ENCODE results near the gene SNX4.
"Not testable (repeated sequence)": the region's sequence is repeated elsewhere in the genome, so short reads cannot be mapped to it uniquely, and the experiment has no call there.

SNX4 gene

GRCh38 chr3:125496701-125497100 is 23.3 kb downstream of the SNX4 start:
- Histone ChIP-seq H3K4me3 (ENCODE audit: low read length) (no peak overlapping the region), H3K27me3 (ENCODE audit: insufficient read depth, low read length) (no peaks in the 10 kb centered on the region), H2AFZ (ENCODE audit: low read depth, low read length) (no peak overlapping the region), H3K9me3 (ENCODE audit: low read length) (peaks cover 2% of the 10 kb centered on the region), H3K36me3 (ENCODE audit: insufficient read depth, low read length) (peaks cover 61% of the 10 kb centered on the region), H3K4me1 (ENCODE audit: insufficient read depth, low read length) (no peaks in the 10 kb centered on the region)

GRCh38 chr3:125482406-125482805 is 37.6 kb downstream of the SNX4 start:
- Histone ChIP-seq H3K27me3 (ENCODE audit: insufficient read depth, low read length) (no peaks in the 10 kb centered on the region), H2AFZ (ENCODE audit: low read depth, low read length) (no peak overlapping the region), H3K9me3 (ENCODE audit: low read length) (peaks cover 1% of the 10 kb centered on the region), H3K4me3 (ENCODE audit: low read length) (no peak overlapping the region), H3K36me3 (ENCODE audit: insufficient read depth, low read length) (peaks cover 44% of the 10 kb centered on the region), H3K4me1 (ENCODE audit: insufficient read depth, low read length) (no peaks in the 10 kb centered on the region)

- Histone ChIP-seq H3K4me3 (ENCODE audit: low read length) (no peak overlapping the region), H3K9me3 (ENCODE audit: low read length) (peaks cover 1% of the 10 kb centered on the region), H3K4me1 (ENCODE audit: insufficient read depth, low read length) (no peaks in the 10 kb centered on the region), H2AFZ (ENCODE audit: low read depth, low read length) (no peak overlapping the region), H3K36me3 (ENCODE audit: insufficient read depth, low read length) (peaks cover 44% of the 10 kb centered on the region), H3K27me3 (ENCODE audit: insufficient read depth, low read length) (no peaks in the 10 kb centered on the region)
Observed at GRCh38 chr3:125481786-125482185, 38.2 kb downstream of the SNX4 start.

- H3K36me3 ChIP-seq (ENCODE audit: insufficient read depth, low read length): peaks cover 42% of the 10 kb centered on the region
- not testable (repeated sequence) for H3K4me1 ChIP-seq (ENCODE audit: insufficient read depth, low read length); H3K9me3 ChIP-seq (ENCODE audit: low read length); H2AFZ ChIP-seq (ENCODE audit: low read depth, low read length); H3K4me3 ChIP-seq (ENCODE audit: low read length); H3K27me3 ChIP-seq (ENCODE audit: insufficient read depth, low read length)
Observed at GRCh38 chr3:125481375-125481759, 38.6 kb downstream of the SNX4 start.

- Histone ChIP-seq H3K9me3 (ENCODE audit: low read length) (no peaks in the 10 kb centered on the region), H3K36me3 (ENCODE audit: insufficient read depth, low read length) (peaks cover 44% of the 10 kb centered on the region), H3K4me3 (ENCODE audit: low read length) (no peak overlapping the region), H3K27me3 (ENCODE audit: insufficient read depth, low read length) (no peaks in the 10 kb centered on the region), H2AFZ (ENCODE audit: low read depth, low read length) (no peak overlapping the region), H3K4me1 (ENCODE audit: insufficient read depth, low read length) (no peaks in the 10 kb centered on the region)
Observed at GRCh38 chr3:125480656-125481374, 39.2 kb downstream of the SNX4 start.

- Histone ChIP-seq H3K27me3 (ENCODE audit: insufficient read depth, low read length) (no peaks in the 10 kb centered on the region), H3K4me3 (ENCODE audit: low read length) (no peak overlapping the region), H2AFZ (ENCODE audit: low read depth, low read length) (no peak overlapping the region), H3K4me1 (ENCODE audit: insufficient read depth, low read length) (no peaks in the 10 kb centered on the region), H3K9me3 (ENCODE audit: low read length) (no peaks in the 10 kb centered on the region), H3K36me3 (ENCODE audit: insufficient read depth, low read length) (peaks cover 46% of the 10 kb centered on the region)
Observed at GRCh38 chr3:125479091-125479490, 40.9 kb downstream of the SNX4 start.

GRCh38 chr3:125478326-125478725 is 41.7 kb downstream of the SNX4 start:
- Histone ChIP-seq H2AFZ (ENCODE audit: low read depth, low read length) (no peak overlapping the region), H3K9me3 (ENCODE audit: low read length) (no peaks in the 10 kb centered on the region), H3K36me3 (ENCODE audit: insufficient read depth, low read length) (peaks cover 44% of the 10 kb centered on the region), H3K4me1 (ENCODE audit: insufficient read depth, low read length) (no peaks in the 10 kb centered on the region), H3K4me3 (ENCODE audit: low read length) (no peak overlapping the region), H3K27me3 (ENCODE audit: insufficient read depth, low read length) (no peaks in the 10 kb centered on the region)

GRCh38 chr3:125477701-125478100 is 42.3 kb downstream of the SNX4 start:
- H3K27me3 ChIP-seq (ENCODE audit: insufficient read depth, low read length): no peaks in the 10 kb centered on the region
- no peaks in the 10 kb centered on the region for H3K9me3 ChIP-seq (ENCODE audit: low read length)
- no peak overlapping the region for H3K4me3 ChIP-seq (ENCODE audit: low read length)
- H3K36me3 ChIP-seq (ENCODE audit: insufficient read depth, low read length): peaks cover 48% of the 10 kb centered on the region
- H2AFZ ChIP-seq (ENCODE audit: low read depth, low read length): no peak overlapping the region
- H3K4me1 ChIP-seq (ENCODE audit: insufficient read depth, low read length): no peaks in the 10 kb centered on the region

GRCh38 chr3:125470671-125471070 is 49.3 kb downstream of the SNX4 start:
- Histone ChIP-seq H2AFZ (ENCODE audit: low read depth, low read length) (no peak overlapping the region), H3K4me3 (ENCODE audit: low read length) (no peak overlapping the region), H3K36me3 (ENCODE audit: insufficient read depth, low read length) (peaks cover 51% of the 10 kb centered on the region), H3K27me3 (ENCODE audit: insufficient read depth, low read length) (no peaks in the 10 kb centered on the region), H3K9me3 (ENCODE audit: low read length) (peaks cover 7% of the 10 kb centered on the region), H3K4me1 (ENCODE audit: insufficient read depth, low read length) (no peaks in the 10 kb centered on the region)

- Histone ChIP-seq H3K36me3 (ENCODE audit: insufficient read depth, low read length) (peaks cover 56% of the 10 kb centered on the region), H3K27me3 (ENCODE audit: insufficient read depth, low read length) (no peaks in the 10 kb centered on the region), H3K4me1 (ENCODE audit: insufficient read depth, low read length) (no peaks in the 10 kb centered on the region), H2AFZ (ENCODE audit: low read depth, low read length) (no peak overlapping the region), H3K4me3 (ENCODE audit: low read length) (no peak overlapping the region), H3K9me3 (ENCODE audit: low read length) (peaks cover 3% of the 10 kb centered on the region)
Observed at GRCh38 chr3:125462722-125463299, 57.2 kb downstream of the SNX4 start.

- Histone ChIP-seq H2AFZ (ENCODE audit: low read depth, low read length) (no peak overlapping the region), H3K36me3 (ENCODE audit: insufficient read depth, low read length) (peaks cover 58% of the 10 kb centered on the region), H3K4me1 (ENCODE audit: insufficient read depth, low read length) (no peaks in the 10 kb centered on the region), H3K27me3 (ENCODE audit: insufficient read depth, low read length) (no peaks in the 10 kb centered on the region), H3K9me3 (ENCODE audit: low read length) (no peaks in the 10 kb centered on the region), H3K4me3 (ENCODE audit: low read length) (no peak overlapping the region)
Observed at GRCh38 chr3:125461896-125462295, 58.1 kb downstream of the SNX4 start.

GRCh38 chr3:125460233-125460632 is 59.8 kb downstream of the SNX4 start:
- H3K27me3 ChIP-seq (ENCODE audit: insufficient read depth, low read length): no peaks in the 10 kb centered on the region
- H3K36me3 ChIP-seq (ENCODE audit: insufficient read depth, low read length): peaks cover 62% of the 10 kb centered on the region
- H3K9me3 ChIP-seq (ENCODE audit: low read length): no peaks in the 10 kb centered on the region
- no peak overlapping the region for H3K4me3 ChIP-seq (ENCODE audit: low read length)
- H2AFZ ChIP-seq (ENCODE audit: low read depth, low read length): no peak overlapping the region
- no peaks in the 10 kb centered on the region for H3K4me1 ChIP-seq (ENCODE audit: insufficient read depth, low read length)

- no peak overlapping the region for H3K4me3 ChIP-seq (ENCODE audit: low read length)
- H3K27me3 ChIP-seq (ENCODE audit: insufficient read depth, low read length): no peaks in the 10 kb centered on the region
- H3K9me3 ChIP-seq (ENCODE audit: low read length): peaks cover 12% of the 10 kb centered on the region
- no peaks in the 10 kb centered on the region for H3K4me1 ChIP-seq (ENCODE audit: insufficient read depth, low read length)
- H3K36me3 ChIP-seq (ENCODE audit: insufficient read depth, low read length): peaks cover 27% of the 10 kb centered on the region
- no peak overlapping the region for H2AFZ ChIP-seq (ENCODE audit: low read depth, low read length)
Observed at GRCh38 chr3:125443923-125444322, 76.1 kb downstream of the SNX4 start.

GRCh38 chr3:125442506-125442905 is 77.5 kb downstream of the SNX4 start:
- Histone ChIP-seq H3K9me3 (ENCODE audit: low read length) (peaks cover 12% of the 10 kb centered on the region), H3K4me3 (ENCODE audit: low read length) (no peak overlapping the region), H3K36me3 (ENCODE audit: insufficient read depth, low read length) (peaks cover 19% of the 10 kb centered on the region), H3K27me3 (ENCODE audit: insufficient read depth, low read length) (no peaks in the 10 kb centered on the region), H2AFZ (ENCODE audit: low read depth, low read length) (no peak overlapping the region), H3K4me1 (ENCODE audit: insufficient read depth, low read length) (no peaks in the 10 kb centered on the region)

All from neuron (in vitro differentiated cells).